H9 (cell line): ENCODE data around the gene PLEKHA7. TPM values are rescaled to one million over a fixed set of nuclear protein-coding genes. Genes with fewer than 3 reads are reported as not detected.

ENCODE experiments used
- DNase-seq: peaks from one replicate; pipeline ENCODE4 v3.0.0-alpha.2; 2017
- H2AFZ ChIP-seq: one replicate; pipeline ENCODE4 v1.6.1; 2013; ENCODE audit warnings: mild to moderate bottlenecking, low read length, control low read depth, moderate library complexity
- H2AK5ac ChIP-seq: 2 replicates; pipeline ENCODE4 v1.6.1; 2013; ENCODE audit warnings: low read length, control low read depth, mixed read lengths; ENCODE audit not compliant: insufficient read length
- H2BK120ac ChIP-seq: one replicate; pipeline ENCODE4 v1.6.1; 2013; ENCODE audit warnings: low read depth, mild to moderate bottlenecking, low read length, control low read depth, inconsistent platforms; ENCODE audit not compliant: poor library complexity, severe bottlenecking
- H2BK12ac ChIP-seq: 2 replicates; pipeline ENCODE4 v1.6.1; 2013; ENCODE audit warnings: low read length, control low read depth, mixed read lengths, low read depth; ENCODE audit not compliant: insufficient read length
- H2BK15ac ChIP-seq: 2 replicates; pipeline ENCODE4 v1.6.1; 2013; ENCODE audit warnings: low read depth, low read length, control low read depth
- H2BK20ac ChIP-seq: one replicate; pipeline ENCODE4 v1.6.1; 2013; ENCODE audit warnings: low read depth, mild to moderate bottlenecking, low read length, control low read depth, inconsistent platforms; ENCODE audit not compliant: poor library complexity, severe bottlenecking
- H2BK5ac ChIP-seq: 2 replicates; pipeline ENCODE4 v1.6.1; 2013; ENCODE audit warnings: low read length, control low read depth, mixed read lengths; ENCODE audit not compliant: insufficient read length
- H3K14ac ChIP-seq: 2 replicates; pipeline ENCODE4 v1.6.1; 2013; ENCODE audit warnings: low read length, control low read depth; ENCODE audit not compliant: insufficient read depth
- H3K18ac ChIP-seq: 2 replicates; pipeline ENCODE4 v1.6.1; 2013; ENCODE audit warnings: low read depth, mild to moderate bottlenecking, mixed read lengths, low read length, control low read depth; ENCODE audit not compliant: insufficient read length
- H3K23ac ChIP-seq: 2 replicates; pipeline ENCODE4 v1.6.1; 2013; ENCODE audit warnings: low read length, control low read depth, mixed read lengths, low read depth; ENCODE audit not compliant: insufficient read length
- H3K23me2 ChIP-seq: 2 replicates; pipeline ENCODE4 v1.6.1; 2013; ENCODE audit warnings: low read depth, mild to moderate bottlenecking, mixed read lengths, low read length, control low read depth; ENCODE audit not compliant: insufficient read length, poor library complexity, severe bottlenecking
- H3K27ac ChIP-seq: 2 replicates; pipeline ENCODE4 v1.5.1; 2013; ENCODE audit warnings: low read length, control low read depth, mixed read lengths, low read depth; ENCODE audit not compliant: insufficient read length
- H3K27me3 ChIP-seq: 2 replicates; pipeline ENCODE4 v1.6.1; 2013; ENCODE audit warnings: low read length, control low read depth, inconsistent platforms; ENCODE audit not compliant: insufficient read depth
- H3K4ac ChIP-seq: 2 replicates; pipeline ENCODE4 v1.6.1; 2013; ENCODE audit warnings: low read depth, mild to moderate bottlenecking, control low read depth, inconsistent platforms, low read length, moderate library complexity
- H3K4me1 ChIP-seq: 2 replicates; pipeline ENCODE4 v1.6.1; 2013; ENCODE audit warnings: low read length, control low read depth, inconsistent platforms; ENCODE audit not compliant: insufficient read depth
- H3K4me2 ChIP-seq: 2 replicates; pipeline ENCODE4 v1.6.1; 2013; ENCODE audit warnings: low read length, control low read depth, mixed read lengths; ENCODE audit not compliant: insufficient read length, insufficient read depth
- H3K56ac ChIP-seq: 2 replicates; pipeline ENCODE4 v1.6.1; 2013; ENCODE audit warnings: low read depth, mild to moderate bottlenecking, mixed read lengths, low read length, control low read depth; ENCODE audit not compliant: insufficient read length
- H3K79me1 ChIP-seq: 2 replicates; pipeline ENCODE4 v1.6.1; 2013; ENCODE audit warnings: low read depth, mild to moderate bottlenecking, moderate library complexity, low read length, control low read depth, inconsistent platforms; ENCODE audit not compliant: insufficient read depth, poor library complexity, severe bottlenecking
- H3K79me2 ChIP-seq: 2 replicates; pipeline ENCODE4 v1.6.1; 2013; ENCODE audit warnings: low read length, control low read depth, inconsistent platforms; ENCODE audit not compliant: insufficient read depth
- H3K9ac ChIP-seq: 2 replicates; pipeline ENCODE4 v1.6.1; 2013; ENCODE audit warnings: low read length, control low read depth, mixed read lengths; ENCODE audit not compliant: insufficient read length; ENCODE audit errors: extremely low read depth
- H3K9me3 ChIP-seq: one replicate; pipeline ENCODE4 v1.6.1; 2013; ENCODE audit warnings: low read depth, low read length, inconsistent platforms; ENCODE audit not compliant: control insufficient read depth
- H3T11ph ChIP-seq: one replicate; pipeline ENCODE4 v1.6.1; 2013; ENCODE audit warnings: mild to moderate bottlenecking, low read length, control low read depth, inconsistent platforms
- H4K20me1 ChIP-seq: one replicate; pipeline ENCODE4 v1.6.1; 2013; ENCODE audit not compliant: control insufficient read depth, insufficient read length, insufficient read depth
- H4K5ac ChIP-seq: 2 replicates; pipeline ENCODE4 v1.6.1; 2013; ENCODE audit warnings: low read depth, mild to moderate bottlenecking, mixed read lengths, low read length, control low read depth; ENCODE audit not compliant: insufficient read length
- H4K8ac ChIP-seq: replicated peaks from 2 replicates; pipeline ENCODE4 v1.6.1; 2013; ENCODE audit warnings: low read length, control low read depth, mixed read lengths, low read depth; ENCODE audit not compliant: insufficient read length
- H4K91ac ChIP-seq: 2 replicates; pipeline ENCODE4 v1.6.1; 2013; ENCODE audit warnings: low read depth, mild to moderate bottlenecking, moderate library complexity, mixed read lengths, low read length, control low read depth; ENCODE audit not compliant: insufficient read length
- H3K27ac Mint-ChIP-seq, 3 experiments: 2 replicates in 2 of 3; 3 replicates in 1 of 3; pipeline ENCODE4 v1.8.0; 2020 to 2021; ENCODE audit warnings: mixed read lengths in 3 of 3, mild to moderate bottlenecking in 1 of 3, moderate library complexity in 1 of 3
- H3K27me3 Mint-ChIP-seq: 2 replicates; pipeline ENCODE4 v1.8.0; 2021; ENCODE audit warnings: low read depth, mild to moderate bottlenecking, moderate library complexity, mixed read lengths
- H3K36me3 Mint-ChIP-seq, 3 experiments: 2 replicates in 2 of 3; 3 replicates in 1 of 3; pipeline ENCODE4 v1.8.0; 2020 to 2021; ENCODE audit warnings: low read depth in 3 of 3, mixed read lengths in 3 of 3; ENCODE audit not compliant: insufficient read depth in 1 of 3
- H3K4me1 Mint-ChIP-seq, 2 experiments: 2 replicates each; pipeline ENCODE4 v1.8.0; 2020; ENCODE audit warnings: mixed read lengths in 2 of 2
- H3K4me3 Mint-ChIP-seq, 2 experiments: 2 replicates in 1 of 2; 3 replicates in 1 of 2; pipeline ENCODE4 v1.8.0; 2020 to 2021; ENCODE audit warnings: mild to moderate bottlenecking in 2 of 2, mixed read lengths in 2 of 2, moderate library complexity in 1 of 2
- H3K9me3 Mint-ChIP-seq, 2 experiments: 2 replicates in 1 of 2; 3 replicates in 1 of 2; pipeline ENCODE4 v1.8.0; 2020; ENCODE audit warnings: mild to moderate bottlenecking in 2 of 2, mixed read lengths in 2 of 2, moderate library complexity in 1 of 2
- CTCF ChIP-seq: fragments of 200-600 bp; sonication (generic); conservative IDR thresholded peaks from 3 replicates; pipeline ENCODE4 v1.8.0; 2021; ENCODE audit warnings: antibody characterized with exemption, mild to moderate bottlenecking
- WGBS: extraction: QIAGEN DNeasy Blood & Tissue Kit; methylation state at CpG from one replicate; pipeline ENCODE4 v1.1.7; 2013; ENCODE audit warnings: missing lambda C conversion rate, low lambda C conversion rate, mixed read lengths; ENCODE audit not compliant: insufficient read length; ENCODE audit errors: extremely low coverage; 5-methylcytosine and 5-hydroxymethylcytosine counted together
- total RNA-seq: library from RNA; stranded (reverse); gene quantifications from 2 replicates; pipeline ENCODE4 v1.2.1, GENCODE V29; 2021

Gene PLEKHA7
- total RNA-seq, 1 experiment from 2014 or later, result 21.0 TPM

- Histone ChIP-seq H4K5ac (no peak overlapping the region), H3K4ac (no peak overlapping the region), H3K23ac (no peak overlapping the region), H2BK5ac (no peak overlapping the region), H2BK20ac (no peak overlapping the region), H4K8ac (no peak overlapping the region), H3K4me2 (no peak overlapping the region), H3K56ac (no peak overlapping the region), H2AFZ (no peak overlapping the region), H2BK120ac (no peak overlapping the region), H3K4me1 (no peaks in the 10 kb centered on the region), H2BK12ac (no peak overlapping the region), H3K9ac (no peak overlapping the region), H4K91ac (no peak overlapping the region), H3K27ac (no peak overlapping the region), H3K79me2 (no peaks in the 10 kb centered on the region), H3K14ac (no peak overlapping the region), H4K20me1 (no peaks in the 10 kb centered on the region), H2AK5ac (no peak overlapping the region), H3K9me3 (no peaks in the 10 kb centered on the region), H2BK15ac (no peak overlapping the region), H3K27me3 (no peaks in the 10 kb centered on the region; the same call in 1 of the 2 replicates), H3K23me2 (no peaks in the 10 kb centered on the region), H3T11ph (no peak overlapping the region), H3K18ac (no peak overlapping the region), H3K79me1 (no peaks in the 10 kb centered on the region)
- H3K27me3 Mint-ChIP-seq, result no peaks in the 10 kb centered on the region
- TF ChIP-seq CTCF, result no peak
- no peak for DNase-seq
- no peaks in the 10 kb centered on the region for H3K9me3 Mint-ChIP-seq
- no peak overlapping the region for H3K27ac Mint-ChIP-seq
- WGBS, result no CpG with 5 or more reads among the region's 3 CpGs
- peaks cover 0 to 32% (median 11%) of the 10 kb centered on the region in 3 experiments; a peak in 5 of 7 replicates for H3K36me3 Mint-ChIP-seq
- peaks cover 0 to 12% of the 10 kb centered on the region in 2 experiments; a peak in 2 of 4 replicates for H3K4me1 Mint-ChIP-seq
- H3K4me3 Mint-ChIP-seq, result no peak overlapping the region
Measured at GRCh38 chr11:16797776-16798175, 216.4 kb downstream of the PLEKHA7 start.
